Progenitor cell of endocrine pancreas (in vitro differentiated cells): ENCODE results near the gene ATXN7L1. TPM values are rescaled to one million over a fixed set of nuclear protein-coding genes. Genes with fewer than 3 reads are reported as not detected.

Experiments used
- DNase-seq: peaks from one replicate; pipeline ENCODE4 v3.0.0; 2021; ENCODE audit warnings: low spot score; ENCODE audit not compliant: unreplicated experiment
- H3K27ac Mint-ChIP-seq: 2 replicates; pipeline ENCODE4 v1.8.0; 2021; ENCODE audit warnings: mild to moderate bottlenecking, moderate library complexity, mixed read lengths
- H3K27me3 Mint-ChIP-seq: 2 replicates; pipeline ENCODE4 v1.8.0; 2021; ENCODE audit warnings: mixed read lengths
- H3K36me3 Mint-ChIP-seq: 2 replicates; pipeline ENCODE4 v1.8.0; 2022; ENCODE audit warnings: mixed read lengths; ENCODE audit not compliant: insufficient read depth
- H3K4me1 Mint-ChIP-seq: 2 replicates; pipeline ENCODE4 v1.8.0; 2021; ENCODE audit warnings: low read depth, mixed read lengths
- H3K4me3 Mint-ChIP-seq: 2 replicates; pipeline ENCODE4 v1.8.0; 2021; ENCODE audit warnings: low read depth, mild to moderate bottlenecking, moderate library complexity, mixed read lengths
- H3K9me3 Mint-ChIP-seq: 2 replicates; pipeline ENCODE4 v1.8.0; 2021; ENCODE audit warnings: low read depth, mixed read lengths
- CTCF ChIP-seq: fragments of 200-600 bp; sonication (generic); IDR thresholded peaks from one replicate; pipeline ENCODE4 v1.5.0; 2021; ENCODE audit warnings: antibody characterized with exemption, mild to moderate bottlenecking; ENCODE audit not compliant: unreplicated experiment
- total RNA-seq: library from RNA; stranded (reverse); gene quantifications from 2 replicates; pipeline ENCODE4 v1.2.1, GENCODE V29; 2021

Gene ATXN7L1
- total RNA-seq, 1 donor from 2014 or later = 18.3 TPM

DNA sequence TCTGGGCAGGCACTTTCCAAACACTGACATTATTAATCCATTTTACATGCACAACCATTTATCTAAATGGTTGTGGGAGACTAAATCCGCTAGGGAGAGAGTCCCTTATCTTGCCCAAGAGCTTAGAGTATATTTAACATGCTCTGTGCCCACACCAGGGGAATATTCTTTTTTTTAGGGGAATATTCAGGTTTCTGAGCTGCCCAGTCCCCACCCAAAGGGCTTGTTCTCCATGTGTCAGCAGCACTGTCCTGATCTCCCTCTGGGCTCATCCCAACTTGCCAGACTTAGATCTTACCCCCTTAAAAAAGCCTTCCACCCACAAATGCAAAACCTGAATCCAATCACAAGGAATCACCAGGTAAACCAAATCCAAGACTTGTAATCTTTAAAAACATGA lies 132.1 kb downstream of the ATXN7L1 start:
- no peaks in the 10 kb centered on the region for H3K27me3 Mint-ChIP-seq
- no peak for TF ChIP-seq CTCF
- no peak for DNase-seq
- no peaks in the 10 kb centered on the region for H3K9me3 Mint-ChIP-seq
- H3K36me3 Mint-ChIP-seq = peaks cover 4% of the 10 kb centered on the region
- no peak overlapping the region for H3K27ac Mint-ChIP-seq
- H3K4me1 Mint-ChIP-seq = peaks cover 5% of the 10 kb centered on the region
- no peak overlapping the region for H3K4me3 Mint-ChIP-seq

GRCh38 chr7:105743351-105744090 lies 132.9 kb downstream of the ATXN7L1 start:
- H3K36me3 Mint-ChIP-seq = no peaks in the 10 kb centered on the region
- no peak for DNase-seq
- no peaks in the 10 kb centered on the region for H3K27me3 Mint-ChIP-seq
- H3K27ac Mint-ChIP-seq = no peak overlapping the region
- no peaks in the 10 kb centered on the region for H3K9me3 Mint-ChIP-seq
- no peak for TF ChIP-seq CTCF
- no peak overlapping the region for H3K4me3 Mint-ChIP-seq
- H3K4me1 Mint-ChIP-seq = no peaks in the 10 kb centered on the region

DNA sequence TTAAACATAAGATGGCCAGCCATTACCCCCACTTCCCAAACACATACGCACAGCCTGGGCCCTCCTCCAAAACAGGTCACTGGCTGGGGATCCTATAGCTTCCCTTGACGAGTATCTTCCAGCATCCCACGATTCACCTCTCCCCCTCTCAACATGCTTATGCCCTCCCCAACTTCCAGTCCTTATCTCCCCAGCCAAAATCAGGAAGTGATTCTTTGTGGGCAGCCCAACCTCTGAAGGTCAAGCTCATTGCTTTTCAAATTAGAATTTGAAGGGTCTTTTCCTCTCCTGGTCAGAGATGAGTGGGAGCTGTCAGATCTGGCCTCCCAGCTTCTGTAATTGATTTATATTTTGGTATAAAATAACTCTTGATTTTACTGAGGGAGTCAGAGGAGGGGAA lies 133.6 kb downstream of the ATXN7L1 start:
- Mint-ChIP-seq H3K4me3 (no peak overlapping the region), H3K27ac (no peak overlapping the region), H3K4me1 (no peaks in the 10 kb centered on the region), H3K36me3 (no peaks in the 10 kb centered on the region), H3K9me3 (no peaks in the 10 kb centered on the region), H3K27me3 (no peaks in the 10 kb centered on the region)
- no peak for TF ChIP-seq CTCF
- no peak for DNase-seq

DNA sequence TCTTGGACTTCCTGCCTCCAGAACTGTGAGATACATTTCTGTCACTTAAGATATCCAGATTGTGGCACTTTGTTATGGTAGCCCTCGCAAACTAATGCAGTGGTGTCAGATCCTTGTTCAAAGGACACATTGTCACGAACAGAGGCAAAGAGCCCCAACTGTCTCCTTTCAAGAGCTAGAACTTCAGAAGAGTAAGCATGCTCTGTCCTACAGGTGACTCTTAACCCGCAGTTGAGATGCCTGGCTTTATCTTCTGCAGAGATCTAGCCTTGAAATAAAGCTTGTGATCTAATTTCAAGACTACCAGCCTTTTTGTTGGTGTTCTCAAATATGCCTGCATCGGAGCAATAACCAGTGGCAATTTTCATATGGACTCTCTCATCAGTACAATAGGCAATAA lies 134.4 kb downstream of the ATXN7L1 start:
- no peaks in the 10 kb centered on the region for H3K9me3 Mint-ChIP-seq
- no peak overlapping the region for H3K4me3 Mint-ChIP-seq
- no peaks in the 10 kb centered on the region for H3K4me1 Mint-ChIP-seq
- H3K36me3 Mint-ChIP-seq = no peaks in the 10 kb centered on the region
- no peak overlapping the region for H3K27ac Mint-ChIP-seq
- DNase-seq = no peak
- H3K27me3 Mint-ChIP-seq = no peaks in the 10 kb centered on the region
- TF ChIP-seq CTCF = no peak

DNA sequence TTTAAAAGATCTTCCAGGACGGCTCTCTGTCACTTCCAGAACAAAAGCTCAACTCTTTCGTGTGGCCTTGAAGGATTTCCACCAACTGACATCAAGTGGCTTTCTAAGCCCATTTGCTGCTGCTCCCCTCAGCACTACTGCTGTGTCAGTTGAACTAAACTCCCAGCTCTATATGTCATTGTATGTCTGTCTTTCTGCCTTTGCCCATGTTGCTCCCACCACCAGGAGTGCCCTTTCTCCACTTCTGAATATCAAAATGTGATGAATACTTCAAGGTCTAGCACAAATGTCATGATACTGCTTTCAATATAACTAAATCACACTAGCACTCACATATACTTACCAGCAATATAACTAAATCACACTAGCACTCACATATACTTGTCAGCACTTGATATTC lies 138.3 kb downstream of the ATXN7L1 start:
- H3K4me3 Mint-ChIP-seq = no peak overlapping the region
- no peak for TF ChIP-seq CTCF
- H3K9me3 Mint-ChIP-seq = no peaks in the 10 kb centered on the region
- DNase-seq = no peak
- no peak overlapping the region for H3K27ac Mint-ChIP-seq
- H3K27me3 Mint-ChIP-seq = no peaks in the 10 kb centered on the region
- H3K4me1 Mint-ChIP-seq = peaks cover 10% of the 10 kb centered on the region
- H3K36me3 Mint-ChIP-seq = no peaks in the 10 kb centered on the region
